Ishikawa (cell line): Measurements from ENCODE around the gene HNRNPD.

Source experiments
- CEBPB ChIP-seq: IDR thresholded peaks from 2 replicates; pipeline ENCODE4 v1.6.1; 2012
- CREB1 ChIP-seq: IDR thresholded peaks from 2 replicates; pipeline ENCODE4 v1.6.1; 2012; ENCODE audit warnings: low read depth
- EGR1 ChIP-seq: IDR thresholded peaks from 2 replicates; pipeline ENCODE4 v1.6.1; 2012
- EP300 ChIP-seq: IDR thresholded peaks from 2 replicates; pipeline ENCODE4 v1.6.1; 2012; ENCODE audit warnings: borderline replicate concordance
- FOXM1 ChIP-seq: IDR thresholded peaks from 2 replicates; pipeline ENCODE4 v1.6.1; 2012; ENCODE audit warnings: low read depth, borderline replicate concordance
- NFIC ChIP-seq: IDR thresholded peaks from 2 replicates; pipeline ENCODE4 v1.6.1; 2012
- RAD21 ChIP-seq: IDR thresholded peaks from 2 replicates; pipeline ENCODE4 v1.6.1; 2012; ENCODE audit warnings: low read depth
- TAF1 ChIP-seq: IDR thresholded peaks from 2 replicates; pipeline ENCODE4 v1.6.1; 2012; ENCODE audit warnings: low read depth, mild to moderate bottlenecking
- TCF12 ChIP-seq: IDR thresholded peaks from 2 replicates; pipeline ENCODE4 v1.6.1; 2012; ENCODE audit warnings: low read depth
- TEAD4 ChIP-seq: IDR thresholded peaks from 2 replicates; pipeline ENCODE4 v1.6.1; 2012
- YY1 ChIP-seq: IDR thresholded peaks from 2 replicates; pipeline ENCODE4 v1.6.1; 2012; ENCODE audit warnings: low read depth
- ZBTB7A ChIP-seq: IDR thresholded peaks from 2 replicates; pipeline ENCODE4 v1.6.1; 2012; ENCODE audit warnings: low read depth
- TF ChIP-seq, protein P1 (sequence below): IDR thresholded peaks from 2 replicates; pipeline ENCODE4 v1.6.1; 2012
- TF ChIP-seq, protein P2 (sequence below): IDR thresholded peaks from 2 replicates; pipeline ENCODE4 v1.6.1; 2012
- TF ChIP-seq, protein P3 (sequence below): IDR thresholded peaks from 2 replicates; pipeline ENCODE4 v1.6.1; 2012; ENCODE audit warnings: low read depth, mild to moderate bottlenecking

The HNRNPD gene

DNA sequence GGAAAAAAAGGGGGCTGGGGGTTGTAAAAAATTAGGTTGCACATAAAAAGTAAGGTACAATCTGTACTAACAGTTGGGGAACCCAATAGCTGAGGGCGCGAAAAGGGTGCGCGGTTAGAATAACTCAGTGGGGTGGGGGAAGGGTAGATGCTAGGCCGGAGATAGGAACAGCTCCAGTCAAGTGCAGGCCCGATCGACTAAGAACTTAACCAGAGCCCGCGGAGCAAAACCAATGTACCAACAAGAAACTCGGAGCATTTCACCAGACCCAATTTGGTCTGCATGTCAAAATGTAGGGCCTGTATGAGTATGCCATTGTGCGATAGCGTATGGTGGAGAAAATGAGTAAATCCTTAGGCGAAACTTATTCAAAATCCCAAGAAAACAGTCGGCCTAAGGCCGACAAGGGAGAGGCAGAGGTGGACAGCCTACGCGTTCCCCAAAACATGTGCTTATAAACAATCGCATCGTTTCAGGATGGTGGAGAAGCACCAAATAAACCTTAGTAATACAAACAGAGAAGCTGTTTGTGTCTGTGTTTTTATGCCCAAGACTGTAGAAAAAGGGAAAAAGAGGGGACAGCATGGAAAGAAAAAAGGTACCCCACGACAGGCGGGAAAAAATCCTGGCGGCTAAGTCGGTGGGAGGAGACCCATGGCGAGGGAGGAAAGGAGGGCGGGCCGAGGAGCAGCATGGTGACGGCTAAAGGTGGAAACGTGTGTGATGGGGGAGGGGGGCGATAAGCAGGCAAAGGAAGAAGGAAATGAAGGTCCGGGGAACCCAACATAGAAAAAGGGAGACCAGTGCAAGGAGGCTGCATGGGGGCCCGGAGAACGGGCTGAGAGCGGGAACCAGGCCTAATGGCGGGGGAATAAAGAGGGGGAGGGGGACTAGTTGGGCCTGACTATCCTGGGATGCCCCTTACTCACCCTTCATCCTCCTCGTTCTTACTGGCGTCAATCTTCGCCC lies 990 bp downstream of the HNRNPD start:
- TF ChIP-seq NFIC (0 out of 2 replicates have a peak, but pooled peaks have one; percentile 13), TAF1 (peak; percentile 23; the same call in 1 of the 2 replicates), RAD21 (no peak), CEBPB (no peak), ZBTB7A (no peak), TEAD4 (no peak), YY1 (0 out of 2 replicates have a peak, but pooled peaks have one; percentile 17), FOXM1 (no peak), CREB1 (no peak)
- TF ChIP-seq, protein P1, sequence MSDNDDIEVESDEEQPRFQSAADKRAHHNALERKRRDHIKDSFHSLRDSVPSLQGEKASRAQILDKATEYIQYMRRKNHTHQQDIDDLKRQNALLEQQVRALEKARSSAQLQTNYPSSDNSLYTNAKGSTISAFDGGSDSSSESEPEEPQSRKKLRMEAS: peak; percentile 92
- TF ChIP-seq, protein P2, sequence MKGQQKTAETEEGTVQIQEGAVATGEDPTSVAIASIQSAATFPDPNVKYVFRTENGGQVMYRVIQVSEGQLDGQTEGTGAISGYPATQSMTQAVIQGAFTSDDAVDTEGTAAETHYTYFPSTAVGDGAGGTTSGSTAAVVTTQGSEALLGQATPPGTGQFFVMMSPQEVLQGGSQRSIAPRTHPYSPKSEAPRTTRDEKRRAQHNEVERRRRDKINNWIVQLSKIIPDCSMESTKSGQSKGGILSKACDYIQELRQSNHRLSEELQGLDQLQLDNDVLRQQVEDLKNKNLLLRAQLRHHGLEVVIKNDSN: 0 out of 2 replicates have a peak, but pooled peaks have one; percentile 2
- TF ChIP-seq, protein P3, sequence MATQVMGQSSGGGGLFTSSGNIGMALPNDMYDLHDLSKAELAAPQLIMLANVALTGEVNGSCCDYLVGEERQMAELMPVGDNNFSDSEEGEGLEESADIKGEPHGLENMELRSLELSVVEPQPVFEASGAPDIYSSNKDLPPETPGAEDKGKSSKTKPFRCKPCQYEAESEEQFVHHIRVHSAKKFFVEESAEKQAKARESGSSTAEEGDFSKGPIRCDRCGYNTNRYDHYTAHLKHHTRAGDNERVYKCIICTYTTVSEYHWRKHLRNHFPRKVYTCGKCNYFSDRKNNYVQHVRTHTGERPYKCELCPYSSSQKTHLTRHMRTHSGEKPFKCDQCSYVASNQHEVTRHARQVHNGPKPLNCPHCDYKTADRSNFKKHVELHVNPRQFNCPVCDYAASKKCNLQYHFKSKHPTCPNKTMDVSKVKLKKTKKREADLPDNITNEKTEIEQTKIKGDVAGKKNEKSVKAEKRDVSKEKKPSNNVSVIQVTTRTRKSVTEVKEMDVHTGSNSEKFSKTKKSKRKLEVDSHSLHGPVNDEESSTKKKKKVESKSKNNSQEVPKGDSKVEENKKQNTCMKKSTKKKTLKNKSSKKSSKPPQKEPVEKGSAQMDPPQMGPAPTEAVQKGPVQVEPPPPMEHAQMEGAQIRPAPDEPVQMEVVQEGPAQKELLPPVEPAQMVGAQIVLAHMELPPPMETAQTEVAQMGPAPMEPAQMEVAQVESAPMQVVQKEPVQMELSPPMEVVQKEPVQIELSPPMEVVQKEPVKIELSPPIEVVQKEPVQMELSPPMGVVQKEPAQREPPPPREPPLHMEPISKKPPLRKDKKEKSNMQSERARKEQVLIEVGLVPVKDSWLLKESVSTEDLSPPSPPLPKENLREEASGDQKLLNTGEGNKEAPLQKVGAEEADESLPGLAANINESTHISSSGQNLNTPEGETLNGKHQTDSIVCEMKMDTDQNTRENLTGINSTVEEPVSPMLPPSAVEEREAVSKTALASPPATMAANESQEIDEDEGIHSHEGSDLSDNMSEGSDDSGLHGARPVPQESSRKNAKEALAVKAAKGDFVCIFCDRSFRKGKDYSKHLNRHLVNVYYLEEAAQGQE: no peak

DNA sequence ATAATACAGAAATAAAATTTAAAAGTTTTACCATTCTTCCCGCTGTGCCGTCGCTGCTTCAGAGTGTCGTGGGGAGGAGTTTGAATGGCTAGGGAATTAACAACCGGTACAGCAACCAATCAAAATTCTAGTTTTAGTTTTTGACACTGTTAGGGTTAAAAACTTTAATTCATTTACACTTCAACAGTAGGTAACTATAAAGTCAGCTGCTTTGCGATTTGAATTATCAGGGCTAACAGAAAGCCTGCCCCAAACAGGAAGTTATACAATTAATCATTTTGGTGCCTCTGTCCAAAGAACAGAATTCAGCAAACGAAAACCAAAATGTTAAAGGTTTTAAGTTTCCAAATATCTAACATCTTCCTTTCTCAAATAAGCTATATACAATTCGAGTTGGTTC lies 2.3 kb downstream of the HNRNPD start:
- TF ChIP-seq ZBTB7A: no peak
- no peak for TF ChIP-seq TAF1
- no peak for TF ChIP-seq FOXM1
- TF ChIP-seq YY1: no peak
- TF ChIP-seq TEAD4: no peak
- TF ChIP-seq, protein P2: no peak
- no peak for TF ChIP-seq TCF12
- TF ChIP-seq, protein P3: no peak
- TF ChIP-seq CREB1: no peak
- TF ChIP-seq RAD21: no peak
- TF ChIP-seq NFIC: no peak
- TF ChIP-seq, protein P1: no peak
- no peak for TF ChIP-seq EGR1
- TF ChIP-seq CEBPB: no peak

DNA sequence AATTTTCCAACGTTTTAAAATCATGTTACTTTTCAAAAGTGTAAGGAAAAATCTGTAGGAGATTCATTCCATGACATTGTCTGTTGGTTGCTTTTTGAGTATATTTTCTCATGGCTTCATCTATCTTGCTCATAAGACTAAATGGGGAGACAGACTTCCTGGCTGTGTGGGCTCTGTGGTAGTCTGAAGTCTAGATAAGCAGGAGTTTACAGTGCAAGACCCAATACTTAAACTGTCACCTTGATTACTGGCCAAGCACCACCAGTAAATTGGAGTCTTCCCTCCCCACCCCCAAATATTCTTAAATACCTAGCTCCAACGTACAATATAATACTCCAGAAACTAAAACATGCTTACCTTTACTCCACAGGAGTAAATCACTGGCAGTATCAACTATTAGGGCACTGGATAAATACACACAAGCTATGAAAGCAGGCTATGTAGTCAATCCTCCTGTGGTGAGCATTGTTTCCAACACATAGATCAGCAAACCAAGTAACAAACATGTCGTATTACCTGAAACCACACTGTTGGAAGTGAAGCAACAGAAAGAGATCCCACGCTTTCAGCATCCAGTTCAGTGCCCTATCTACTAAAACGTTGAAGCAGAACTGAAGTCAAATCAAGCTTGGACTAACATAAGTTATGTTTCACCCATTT lies 6.2 kb downstream of the HNRNPD start:
- no peak for TF ChIP-seq CEBPB
- TF ChIP-seq EGR1: no peak
- TF ChIP-seq FOXM1: no peak

DNA sequence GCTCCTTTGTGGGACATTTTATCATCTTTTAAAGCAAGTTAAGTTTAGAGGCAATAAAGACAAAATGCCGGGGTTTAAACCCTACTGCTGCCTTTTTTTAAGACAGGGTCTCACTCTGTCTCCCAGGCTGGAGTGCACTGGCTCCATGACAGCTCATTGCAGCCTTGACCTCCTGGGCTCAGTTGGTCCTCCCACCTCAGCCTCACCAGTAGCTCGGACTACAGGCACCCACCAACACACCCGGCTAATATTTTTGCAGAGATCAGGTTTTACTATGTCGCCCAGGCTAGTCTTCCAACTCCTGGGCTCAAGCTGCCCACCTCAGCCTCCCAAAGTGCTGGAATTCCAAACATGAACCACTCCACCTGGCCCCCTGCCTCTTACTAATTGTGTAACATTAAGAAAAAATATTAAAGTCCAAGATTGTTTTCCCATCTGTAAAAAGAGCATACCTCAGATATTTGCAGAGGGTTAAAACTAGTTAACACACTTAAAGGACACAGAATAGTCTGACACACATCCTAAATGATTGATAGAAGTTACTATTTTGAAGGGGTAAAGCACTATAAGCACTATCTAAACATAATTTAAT lies 9.8 kb downstream of the HNRNPD start:
- TF ChIP-seq TEAD4: no peak
- no peak for TF ChIP-seq ZBTB7A
- TF ChIP-seq CREB1: no peak
- TF ChIP-seq TAF1: no peak
- no peak for TF ChIP-seq EP300
- TF ChIP-seq CEBPB: no peak
- no peak for TF ChIP-seq YY1
- TF ChIP-seq, protein P2: no peak
- TF ChIP-seq RAD21: no peak
- TF ChIP-seq, protein P3: no peak
- no peak for TF ChIP-seq FOXM1
- TF ChIP-seq EGR1: no peak
